GM12878 (cell line): ENCODE data around the gene TMEM223. TPM values are rescaled to one million over a fixed set of nuclear protein-coding genes. Genes with fewer than 3 reads are reported as not detected.
A peak's percentile ranks its signal among the peaks of the same experiment; 100 is the strongest.

Experiments
- ATAC-seq: fragments of 200-7000 bp; cut with Tn5 transposase; 3 replicates; pipeline ENCODE4 v1.9.1; 2020; ENCODE audit warnings: mild to moderate bottlenecking, moderate library complexity
- BruUV-seq: library from RNA; stranded (reverse); fragments of 400-500 nt; replicated peaks from 2 replicates; lab custom pipeline; 2021; lab: Mats Ljungman, UMichigan
- CTCF ChIA-PET: fragments of 300-600 bp; sonication (Branson Sonifier 250); formaldehyde crosslinking; extraction: SDS; loops from one replicate; lab custom pipeline; 2021; ENCODE audit warnings: inconsistent platforms; lab: Yijun Ruan, JAX
- POLR2A ChIA-PET: fragments of 350-600 bp; formaldehyde crosslinking; extraction: SDS; loops from one replicate; lab custom pipeline; 2021; ENCODE audit warnings: inconsistent platforms; lab: Charles Lee
- RAD21 ChIA-PET: fragments of 300-600 bp; sonication (Branson Sonifier 250); formaldehyde crosslinking; loops from one replicate; lab custom pipeline; 2023; ENCODE audit warnings: antibody characterized with exemption; ENCODE audit not compliant: unreplicated experiment; lab: Charles Lee
- SMC1A ChIA-PET: fragments of 300-600 bp; sonication (Branson Sonifier 250); formaldehyde crosslinking; loops from one replicate; lab custom pipeline; 2023; ENCODE audit not compliant: unreplicated experiment, uncharacterized antibody; lab: Charles Lee
- DNase-seq: peaks from one replicate; pipeline ENCODE4 v3.0.0-alpha.2; 2011; ENCODE audit warnings: low read depth, low spot score
- FAIRE-seq: peaks from 3 replicates; lab custom pipeline; 2011; peaks lifted over from hg19 to GRCh38; lab: Jason Lieb, UNC
- H2AFZ ChIP-seq: 2 replicates; pipeline ENCODE4 v1.6.0; 2011; ENCODE audit warnings: low read depth, low read length, control low read depth; ENCODE audit not compliant: control insufficient read depth
- H3K27ac ChIP-seq: 2 replicates; pipeline ENCODE4 v1.5.1; 2011; ENCODE audit warnings: control low read depth; ENCODE audit not compliant: control insufficient read depth, insufficient read depth
- H3K27me3 ChIP-seq, 2 experiments: replicated peaks in 1 of 2; 2 replicates each; pipeline versions ENCODE4 v1.6.0 to v1.6.1; 2011; ENCODE audit warnings: low read length in 1 of 2; ENCODE audit not compliant: control insufficient read depth in 2 of 2, insufficient read depth in 2 of 2
- H3K36me3 ChIP-seq, 2 experiments: 2 replicates each; pipeline ENCODE4 v1.5.1; 2011; ENCODE audit warnings: low read length in 1 of 2; ENCODE audit not compliant: control insufficient read depth in 2 of 2, insufficient read depth in 2 of 2
- H3K4me1 ChIP-seq: 2 replicates; pipeline ENCODE4 v1.6.1; 2011; ENCODE audit warnings: mild to moderate bottlenecking, low read length, moderate library complexity, mixed read lengths; ENCODE audit not compliant: control insufficient read depth, insufficient read depth
- H3K4me2 ChIP-seq: 2 replicates; pipeline ENCODE4 v1.6.0; 2011; ENCODE audit warnings: control low read depth; ENCODE audit not compliant: control insufficient read depth, insufficient read depth
- H3K4me3 ChIP-seq: fragments of 200-600 bp; sonication (generic); 2 replicates; pipeline ENCODE4 v1.5.1; 2016
- H3K79me2 ChIP-seq: 2 replicates; pipeline ENCODE4 v1.6.0; 2011; ENCODE audit warnings: low read length; ENCODE audit not compliant: control insufficient read depth, insufficient read depth
- H3K9ac ChIP-seq: 2 replicates; pipeline ENCODE4 v1.8.0; 2011; ENCODE audit warnings: low read length, control low read depth, mixed read lengths; ENCODE audit not compliant: control insufficient read depth, insufficient read depth
- H3K9me3 ChIP-seq: replicated peaks from 3 replicates; pipeline ENCODE4 v1.5.1; 2011; ENCODE audit warnings: mild to moderate bottlenecking, low read length; ENCODE audit not compliant: control insufficient read depth, insufficient read depth
- H4K20me1 ChIP-seq: 2 replicates; pipeline ENCODE4 v1.6.0; 2011; ENCODE audit not compliant: control insufficient read depth, insufficient read depth
- ATF7 ChIP-seq: fragments of 450-650 bp; IDR thresholded peaks from 2 replicates; pipeline ENCODE4 v1.6.1; 2016; ENCODE audit warnings: low read depth, mild to moderate bottlenecking
- BMI1 ChIP-seq: fragments of 450-650 bp; IDR thresholded peaks from 2 replicates; pipeline ENCODE4 v1.6.1; 2016; ENCODE audit warnings: mild to moderate bottlenecking, moderate library complexity, borderline replicate concordance
- HDAC2 ChIP-seq: fragments of 200-600 bp; sonication (generic); IDR thresholded peaks from 2 replicates; pipeline ENCODE4 v1.6.1; 2017
- IKZF1 ChIP-seq: fragments of 450-650 bp; conservative IDR thresholded peaks from 2 replicates; pipeline ENCODE4 v1.6.1; 2017; ENCODE audit warnings: antibody characterized with exemption, mild to moderate bottlenecking
- JUNB ChIP-seq: IDR thresholded peaks from 2 replicates; pipeline ENCODE4 v1.6.1; 2016; ENCODE audit warnings: antibody characterized with exemption, mild to moderate bottlenecking
- MAX ChIP-seq: IDR thresholded peaks from 2 replicates; pipeline ENCODE4 v1.6.1; 2012; ENCODE audit warnings: low read depth, low read length, improper control_type of control experiment
- PAX5 ChIP-seq: IDR thresholded peaks from 2 replicates; pipeline ENCODE4 v1.6.1; 2011; ENCODE audit warnings: low read depth, low read length, borderline replicate concordance
- PML ChIP-seq: IDR thresholded peaks from 2 replicates; pipeline ENCODE4 v1.6.1; 2012; ENCODE audit warnings: low read length, inconsistent platforms
- POLR2A ChIP-seq: IDR thresholded peaks from 2 replicates; pipeline ENCODE4 v1.6.1; 2011; ENCODE audit warnings: low read depth, mild to moderate bottlenecking, low read length
- POLR2AphosphoS5 ChIP-seq: IDR thresholded peaks from 2 replicates; pipeline ENCODE4 v1.6.1; 2011; ENCODE audit warnings: mild to moderate bottlenecking, low read length, inconsistent platforms
- SKIL ChIP-seq: fragments of 450-650 bp; IDR thresholded peaks from 2 replicates; pipeline ENCODE4 v1.6.1; 2017; ENCODE audit warnings: mild to moderate bottlenecking, low read depth, inconsistent platforms; ENCODE audit not compliant: poor library complexity, severe bottlenecking
- SREBF1 ChIP-seq: IDR thresholded peaks from 2 replicates; pipeline ENCODE4 v1.6.1; 2012; ENCODE audit warnings: mild to moderate bottlenecking, low read length
- USF1 ChIP-seq: IDR thresholded peaks from 2 replicates; pipeline ENCODE4 v1.6.1; 2011; ENCODE audit warnings: borderline replicate concordance, low read depth, mild to moderate bottlenecking, moderate library complexity, mixed read lengths, low read length; ENCODE audit not compliant: insufficient read depth; ENCODE audit errors: extremely low read length
- ZNF207 ChIP-seq: fragments of 450-650 bp; IDR thresholded peaks from 2 replicates; pipeline ENCODE4 v1.6.1; 2014; ENCODE audit warnings: antibody characterized with exemption, mild to moderate bottlenecking, borderline replicate concordance
- WGBS: methylation state at CpG from one replicate; pipeline ENCODE4 v1.1.6; 2016; ENCODE audit warnings: low lambda C conversion rate; ENCODE audit not compliant: insufficient replicate concordance, insufficient coverage; ENCODE audit errors: missing lambda C conversion rate; 5-methylcytosine and 5-hydroxymethylcytosine counted together
- in situ Hi-C: fragments of 300-500 bp; cut with MboI; formaldehyde crosslinking; loops from 9 replicates; pipeline ENCODE4 v1.14.3; 2018; ENCODE audit warnings: mixed read lengths
- intact Hi-C: fragments of 100-400 bp; cut with micrococcal nuclease; formaldehyde crosslinking; loops from one replicate; pipeline ENCODE4 v1.14.2; 2022; ENCODE audit not compliant: unreplicated experiment
- polyA plus RNA-seq, 11 experiments: library from polyadenylated mRNA; depleted of rRNA in 4 of 11; unstranded in 6 of 11; stranded (reverse) in 5 of 11; fragments of >200 nt; fragmentation: Nextera tagmentation in 4 of 11; fragmentation: Illumina TruSeq in 1 of 11; extraction: Ambion mirVana in 4 of 11; extraction: Trizol in 1 of 11; gene quantifications; 1 replicate in 1 of 11; 2 replicates in 10 of 11; pipeline versions ENCODE4 v1.2.1 to v1.2.3, GENCODE V29; 2011 to 2016; ENCODE audit warnings: inconsistent platforms in 2 of 11, missing spikeins in 2 of 11, low read depth in 1 of 11
- total RNA-seq, 4 experiments: library from RNA; depleted of rRNA in 3 of 4; stranded (reverse); fragments of >200 nt in 3 of 4; fragmentation: Illumina TruSeq in 1 of 4; extraction: Trizol in 1 of 4; gene quantifications; 2 replicates each; pipeline versions ENCODE4 v1.2.1 to v1.2.3, GENCODE V29; 2013 to 2021

TMEM223 gene
- total and polyA plus RNA-seq, 10 of the 15 experiments (the other 5 are each of a cell fraction or from before 2014, with no cell fraction given), result 5.3 to 33.2 (median 14.0) TPM

GRCh38 chr11:62792202-62792575 is 383 bp upstream of the TMEM223 start (continued):
- no peak for TF ChIP-seq SKIL
- no peak for TF ChIP-seq USF1
- no peak for TF ChIP-seq ATF7
- TF ChIP-seq POLR2AphosphoS5, result peak; percentile 10; the same call in 1 of the 2 replicates
- TF ChIP-seq ZNF207, result no peak
- no peak for TF ChIP-seq POLR2A
- no peak for TF ChIP-seq BMI1
- TF ChIP-seq JUNB, result no peak
- no peak for TF ChIP-seq MAX
- TF ChIP-seq PML, result no peak

GRCh38 chr11:62789576-62789975 is 2.2 kb downstream of the TMEM223 start:
- Histone ChIP-seq H3K4me3 (no peak overlapping the region), H4K20me1 (no peaks in the 10 kb centered on the region), H3K9ac (no peak overlapping the region; the same call in 1 of the 2 replicates), H3K4me1 (peaks cover 11% of the 10 kb centered on the region), H3K27ac (no peak overlapping the region), H3K79me2 (peaks cover 42% of the 10 kb centered on the region), H3K4me2 (no peak overlapping the region; the same call in 1 of the 2 replicates), H3K27me3 (no peaks in the 10 kb centered on the region), H3K36me3 (peaks cover 9 to 14% of the 10 kb centered on the region in 2 experiments), H3K9me3 (no peaks in the 10 kb centered on the region), H2AFZ (no peak overlapping the region)
- 68% methylated on average over 3 of the region's 3 CpGs for WGBS
- BruUV-seq, result no TSS peak
- FAIRE-seq, result no peak
- ATAC-seq, result no peak
- intact Hi-C loops (loop anchor here (5.0 kb wide), 1 partner anchor 93 kb away; the partner anchor contains the start of gene SLC3A2), in situ Hi-C loops (no loop called here)
- ChIA-PET POLR2A (interaction anchor here (0.6 to 6.0 kb wide), 13 partner anchors 11 to 1839 kb away, joined by 3 to 53 read pairs (median 5); partner anchors contain the start of genes NXF1, STX5, TAF6L and TEX54), CTCF (interaction anchor here (0.6 to 6.6 kb wide), 8 partner anchors 35 to 284 kb away, joined by 3 to 131 read pairs (median 4); partner anchors contain the start of genes HNRNPUL2, SLC3A2, STX5 and TTC9C), RAD21 (interaction anchor here (0.8 to 1.0 kb wide), 2 partner anchors 18 to 67 kb away, joined by 3 read pairs; partner anchors contain the start of gene TAF6L), SMC1A (interaction anchor here (1.2 to 2.9 kb wide), 5 partner anchors 51 to 95 kb away, joined by 3 to 12 read pairs (median 3); partner anchors contain the start of gene WDR74)
- TF ChIP-seq PAX5 (no peak), SREBF1 (no peak), HDAC2 (no peak), IKZF1 (no peak)
- DNase-seq, result no peak
